Stimulated activated CD4-positive, alpha-beta T cell treated with anti-CD3 and anti-CD28 coated beads, Interleukin-1b, Interleukin-23, amount 100 ng/mL, for 48 hours (primary cell): ENCODE results near the gene FBXO45.
"Not testable (repeated sequence)": the region's sequence is repeated elsewhere in the genome, so short reads cannot be mapped to it uniquely, and the experiment has no call there.

Source experiments
- DNase-seq: peaks from one replicate; pipeline ENCODE4 v3.0.0-alpha.2; 2020

FBXO45 gene, protein sequence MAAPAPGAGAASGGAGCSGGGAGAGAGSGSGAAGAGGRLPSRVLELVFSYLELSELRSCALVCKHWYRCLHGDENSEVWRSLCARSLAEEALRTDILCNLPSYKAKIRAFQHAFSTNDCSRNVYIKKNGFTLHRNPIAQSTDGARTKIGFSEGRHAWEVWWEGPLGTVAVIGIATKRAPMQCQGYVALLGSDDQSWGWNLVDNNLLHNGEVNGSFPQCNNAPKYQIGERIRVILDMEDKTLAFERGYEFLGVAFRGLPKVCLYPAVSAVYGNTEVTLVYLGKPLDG

DNA sequence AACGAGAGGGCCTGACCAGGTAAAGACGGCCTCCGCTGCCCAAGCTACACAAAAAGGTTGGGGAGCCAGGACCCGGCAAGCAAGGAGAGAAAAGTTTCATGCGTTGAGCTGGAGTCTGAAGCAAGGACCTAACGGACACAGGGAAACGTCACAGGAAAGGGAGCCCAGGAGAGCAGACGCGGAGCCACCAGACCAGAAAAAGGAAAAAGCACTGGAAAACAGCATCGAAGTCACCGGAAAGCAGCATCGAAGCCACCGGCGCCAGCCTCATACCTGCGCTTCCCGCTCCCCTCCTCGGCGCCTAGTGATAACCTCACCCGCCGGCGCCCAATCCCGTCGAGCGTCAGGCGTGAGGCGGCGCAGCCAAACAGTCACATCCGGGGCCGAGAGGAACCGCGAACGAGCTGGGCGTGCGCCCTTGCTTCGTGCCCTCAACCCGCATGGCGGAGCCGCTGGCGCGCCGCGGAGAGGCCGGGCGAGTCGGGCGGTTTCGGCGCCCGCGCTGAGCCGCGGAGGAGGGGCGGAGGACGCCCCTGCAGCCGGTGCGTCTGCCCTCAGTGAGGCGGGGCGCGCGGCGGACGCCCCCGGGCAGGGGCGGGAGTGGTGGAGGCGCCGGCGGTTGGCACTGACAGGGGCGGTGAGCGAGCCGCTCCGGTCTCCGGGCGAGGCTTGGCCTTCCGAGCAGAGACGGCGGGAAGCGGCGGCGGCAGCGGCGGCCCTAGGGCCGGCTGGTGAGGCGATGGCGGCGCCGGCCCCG, at the start of gene FBXO45, which contains the start of gene WDR53:
FBXO45 (plus strand) TSS at position 415 of the 757 bp plus-strand sequence; CDS start at position 740, 325 bp downstream.
WDR53 (minus strand) TSS at position 309 of the 757 bp plus-strand sequence. CDS start 7,079 bp downstream, outside the sequence.
- peak; percentile 95 for DNase-seq

DNA sequence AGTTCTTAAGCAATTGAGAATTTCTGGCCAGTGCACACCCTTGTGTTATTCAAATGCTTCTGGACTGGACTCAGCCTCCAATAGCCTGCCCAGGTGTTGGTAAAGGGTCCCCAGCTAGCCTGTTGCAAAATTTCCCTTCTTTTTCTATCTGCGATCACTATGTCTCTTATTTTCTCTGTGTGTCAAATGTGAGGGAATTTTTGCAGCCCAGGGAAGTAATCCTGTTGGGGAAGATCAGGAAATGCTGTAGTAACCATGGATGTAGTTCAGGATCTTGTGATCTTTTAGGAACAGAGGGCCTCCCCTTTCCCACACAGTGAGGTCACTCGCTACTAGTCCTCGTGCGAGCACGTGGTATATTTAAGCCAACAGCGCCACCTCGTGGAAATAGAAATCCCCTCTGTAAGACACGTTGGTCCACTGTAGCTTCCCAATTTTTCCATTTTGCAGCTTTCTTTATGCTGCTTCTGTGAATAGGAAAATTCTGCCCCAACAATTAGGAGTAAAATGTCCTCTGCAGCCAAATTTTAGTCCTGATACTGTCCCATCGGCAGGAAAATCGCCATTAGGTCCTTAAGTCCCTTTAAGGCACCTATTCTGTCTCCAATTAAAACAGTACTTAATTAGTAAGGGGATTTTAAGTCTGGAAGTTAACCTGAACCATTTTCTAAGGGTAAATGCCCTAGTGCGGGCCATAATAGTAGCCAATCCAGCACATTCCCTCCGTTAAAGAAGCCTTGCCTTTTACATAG, 49.3 kb upstream of the FBXO45 start:
- peak; percentile 57 for DNase-seq

- DNase-seq, result no peak
Measured at GRCh38 chr3:196519718-196520082, 48.8 kb upstream of the FBXO45 start.

DNA sequence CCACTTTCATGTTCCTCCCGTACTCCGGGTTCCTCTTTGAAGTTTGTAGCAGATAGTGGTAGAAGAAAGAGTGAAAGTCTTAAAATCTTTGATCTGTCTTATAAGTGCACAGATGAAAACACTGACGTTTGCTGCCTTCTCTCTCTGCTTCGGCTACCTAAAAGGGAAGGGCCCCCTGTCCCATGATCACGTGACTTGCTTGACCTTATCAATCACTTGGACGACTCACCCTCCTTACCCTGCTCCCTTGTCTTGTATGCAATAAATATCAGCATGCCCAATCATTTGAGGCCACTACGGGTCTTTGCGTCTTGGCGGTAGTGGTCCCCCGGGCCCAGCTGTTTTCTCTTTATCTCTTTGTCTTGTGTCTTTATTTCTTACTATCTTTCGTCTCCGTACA, 47.2 kb upstream of the FBXO45 start:
- DNase-seq, result not testable (repeated sequence)

DNA sequence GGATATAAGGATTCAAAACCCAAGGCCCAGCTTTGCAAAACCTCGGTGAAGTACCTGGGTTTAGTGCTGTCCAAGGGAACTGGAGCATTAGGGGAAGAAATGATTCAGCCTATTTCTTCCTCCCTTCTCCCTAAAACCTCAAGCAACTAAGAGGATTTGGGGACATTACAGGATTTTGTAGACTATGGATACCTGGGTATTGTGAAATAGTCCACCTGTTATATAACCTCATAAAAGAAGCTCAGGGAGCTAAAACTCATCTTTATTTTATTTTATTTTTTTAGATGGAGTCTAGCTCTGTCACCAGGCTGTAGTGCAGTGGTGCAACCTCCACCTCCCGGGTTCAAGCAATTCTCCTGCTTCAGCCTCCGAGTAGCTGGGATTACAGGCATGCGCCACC, 44.6 kb upstream of the FBXO45 start:
- no peak for DNase-seq

GRCh38 chr3:196524527-196524926, 43.9 kb upstream of the FBXO45 start:
- no peak for DNase-seq

GRCh38 chr3:196525141-196525540, 43.3 kb upstream of the FBXO45 start:
- no peak for DNase-seq

DNA sequence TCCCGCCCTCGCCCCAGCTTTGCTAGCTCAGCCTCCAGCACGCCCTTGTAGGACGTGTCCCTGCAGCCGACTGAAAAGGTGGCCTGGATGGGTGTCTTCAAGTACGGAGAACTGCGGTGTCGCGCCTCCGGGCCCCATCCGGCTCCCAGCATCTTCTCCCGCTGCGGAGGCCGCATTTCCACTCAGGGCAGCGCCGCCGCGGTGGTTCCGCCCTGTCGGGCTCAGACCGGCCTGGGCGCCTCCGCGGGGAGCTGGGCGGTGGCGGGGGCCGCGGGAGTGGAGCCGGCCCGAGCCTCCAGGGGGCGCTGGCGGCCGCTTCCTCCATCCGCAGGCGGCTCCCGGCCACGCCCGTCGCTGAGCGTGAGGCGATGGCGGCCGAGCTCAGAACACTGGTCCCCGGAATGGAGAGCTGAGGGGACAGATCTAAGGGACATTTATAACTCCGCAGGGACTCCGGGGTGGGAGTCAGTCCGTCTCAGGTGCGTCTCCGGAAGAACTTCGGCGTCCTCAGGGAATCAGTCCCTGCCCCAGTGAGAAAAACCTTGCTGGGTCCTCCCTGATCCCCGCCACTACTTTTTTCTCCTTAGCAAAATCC, 39.7 kb upstream of the FBXO45 start:
- DNase-seq, result peak; percentile 84

GRCh38 chr3:196531418-196531817, 37.0 kb upstream of the FBXO45 start:
- no peak for DNase-seq

- no peak for DNase-seq
Measured at GRCh38 chr3:196533260-196533681, 35.2 kb upstream of the FBXO45 start.

GRCh38 chr3:196537319-196537984, 31.0 kb upstream of the FBXO45 start:
- DNase-seq, result peak; percentile 52

- no peak for DNase-seq
Measured at GRCh38 chr3:196541684-196542445, 26.6 kb upstream of the FBXO45 start.

GRCh38 chr3:196544491-196544992, 23.9 kb upstream of the FBXO45 start:
- DNase-seq, result no peak

- no peak for DNase-seq
Measured at GRCh38 chr3:196546537-196546936, 21.9 kb upstream of the FBXO45 start.

DNA sequence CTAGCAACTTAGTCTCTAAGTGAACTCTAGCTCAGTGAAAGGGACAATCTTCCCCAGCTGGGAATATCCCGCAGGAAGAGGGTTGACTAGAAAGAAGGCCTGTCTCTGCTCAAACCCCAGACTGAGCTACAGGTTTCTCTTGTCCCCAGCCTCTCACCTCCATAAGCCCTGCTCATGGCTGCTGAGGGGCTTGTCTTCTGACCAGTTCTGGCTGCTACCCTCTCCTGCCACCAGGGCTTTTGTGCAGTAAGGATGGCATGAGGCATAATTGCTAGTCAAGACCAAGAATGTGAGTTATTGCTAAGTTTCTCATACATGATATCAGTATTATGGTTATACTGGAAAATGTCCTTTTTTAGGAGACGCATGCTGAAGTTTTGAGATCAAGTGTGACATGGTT, 21.4 kb upstream of the FBXO45 start:
- no peak for DNase-seq

GRCh38 chr3:196549312-196549711, 19.1 kb upstream of the FBXO45 start:
- not testable (repeated sequence) for DNase-seq

DNA sequence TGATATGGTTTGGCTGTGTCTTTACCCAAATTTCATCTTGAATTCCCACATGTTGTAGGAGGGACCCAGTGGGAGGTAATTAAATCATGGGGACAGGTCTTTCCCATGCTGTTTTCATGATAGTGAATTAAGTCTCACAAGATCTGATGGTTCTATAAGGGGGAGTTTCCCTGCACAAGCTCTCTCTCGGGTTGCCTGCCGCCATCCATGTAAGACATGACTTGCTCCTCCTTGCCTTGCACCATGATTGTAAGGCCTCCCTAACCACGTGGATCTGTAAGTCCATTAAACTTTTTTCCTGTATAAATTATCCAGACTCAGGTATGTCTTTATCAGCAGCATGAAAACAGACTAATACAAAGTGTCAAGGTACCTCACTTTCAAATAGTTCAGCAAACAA, 18.3 kb upstream of the FBXO45 start:
- DNase-seq, result not testable (repeated sequence)

- DNase-seq, result no peak
Measured at GRCh38 chr3:196552253-196552652, 16.2 kb upstream of the FBXO45 start.

GRCh38 chr3:196553551-196553950, 14.9 kb upstream of the FBXO45 start:
- no peak for DNase-seq

DNA sequence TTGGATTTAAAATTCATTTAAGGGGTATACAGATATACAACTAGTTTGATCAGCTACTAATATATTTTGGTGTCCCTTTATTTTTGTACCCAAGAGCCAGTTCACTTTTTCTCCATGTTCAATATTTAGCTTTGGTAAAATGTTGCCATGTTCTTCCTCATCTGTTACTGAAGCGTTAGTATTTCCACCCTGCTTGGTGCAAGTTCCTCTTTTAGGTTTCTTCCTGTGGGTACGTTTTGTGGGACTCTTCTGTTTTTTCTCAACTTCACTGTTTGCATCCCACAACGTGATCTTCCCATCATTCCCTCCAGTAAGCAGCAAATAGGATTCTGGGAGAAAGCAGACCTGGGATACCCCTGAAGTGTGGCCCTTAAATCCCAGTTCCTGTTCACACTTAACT, 14.3 kb upstream of the FBXO45 start:
- no peak for DNase-seq

GRCh38 chr3:196555295-196555694, 13.2 kb upstream of the FBXO45 start:
- no peak for DNase-seq

DNA sequence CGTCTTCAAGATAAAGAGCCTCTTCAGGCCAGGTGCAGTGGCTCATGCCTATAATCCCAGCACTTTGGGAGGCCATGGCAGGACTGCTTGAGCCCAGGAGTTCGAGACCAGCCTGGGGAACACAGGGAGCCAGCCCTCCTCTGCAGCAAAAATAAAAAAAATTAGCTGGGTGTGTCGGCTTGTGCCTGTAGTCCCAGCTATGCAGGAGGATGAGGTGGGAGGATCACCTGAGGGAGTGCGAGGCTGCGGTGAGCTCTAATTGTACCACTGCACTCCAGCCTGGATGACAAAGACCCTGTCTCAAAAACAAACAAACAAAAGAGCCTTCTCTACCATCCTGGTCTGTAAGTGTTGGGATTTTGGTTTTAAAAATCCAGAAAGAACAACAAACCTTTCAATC, 11.2 kb upstream of the FBXO45 start:
- DNase-seq, result no peak
